ENCODE measurements around the gene GALNT10. TPM values are rescaled to one million over a fixed set of nuclear protein-coding genes. Genes with fewer than 3 reads are reported as not detected.

The GALNT10 gene
- total RNA-seq, 2 donors from 2014 or later: 32.2 to 44.1 TPM

DNA sequence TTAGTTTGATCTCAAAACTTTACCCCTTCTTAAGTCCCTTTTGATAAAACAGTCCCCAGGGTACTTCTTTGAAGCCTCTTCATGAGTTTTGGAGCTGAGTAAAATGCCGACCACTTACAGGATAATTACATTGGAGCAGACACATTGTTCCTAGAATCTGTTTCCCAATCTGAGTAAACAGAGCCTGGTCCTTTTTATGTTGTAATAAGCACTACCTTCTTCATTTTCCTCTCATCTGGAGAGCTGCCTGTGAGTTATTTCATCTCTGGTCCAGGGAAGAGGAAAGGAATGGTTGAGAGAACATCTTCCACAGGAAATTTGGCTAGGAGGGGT lies 26.3 kb upstream of the GALNT10 start:
- no peak overlapping the region for H3K4me3 Mint-ChIP-seq
- no peak overlapping the region for H3K27ac Mint-ChIP-seq
- peaks cover 21 to 34% of the 10 kb centered on the region in 2 donors for H3K27me3 Mint-ChIP-seq
- H3K4me1 Mint-ChIP-seq (ENCODE audit: low read depth in 2 of 2): no peaks in the 10 kb centered on the region
- H3K36me3 Mint-ChIP-seq: no peaks in the 10 kb centered on the region
- no peaks in the 10 kb centered on the region for H3K9me3 Mint-ChIP-seq
- DNase-seq (ENCODE audit: low spot score) (no peak), ATAC-seq (no peak)

GRCh38 chr5:154165886-154166285 lies 24.6 kb upstream of the GALNT10 start:
- DNase-seq (ENCODE audit: low spot score) (no peak), ATAC-seq (no peak)
- Mint-ChIP-seq H3K27me3 (peaks cover 19 to 31% of the 10 kb centered on the region in 2 donors), H3K9me3 (no peaks in the 10 kb centered on the region), H3K4me3 (no peak overlapping the region), H3K4me1 (ENCODE audit: low read depth in 2 of 2) (no peaks in the 10 kb centered on the region), H3K36me3 (no peaks in the 10 kb centered on the region), H3K27ac (no peak overlapping the region)

DNA sequence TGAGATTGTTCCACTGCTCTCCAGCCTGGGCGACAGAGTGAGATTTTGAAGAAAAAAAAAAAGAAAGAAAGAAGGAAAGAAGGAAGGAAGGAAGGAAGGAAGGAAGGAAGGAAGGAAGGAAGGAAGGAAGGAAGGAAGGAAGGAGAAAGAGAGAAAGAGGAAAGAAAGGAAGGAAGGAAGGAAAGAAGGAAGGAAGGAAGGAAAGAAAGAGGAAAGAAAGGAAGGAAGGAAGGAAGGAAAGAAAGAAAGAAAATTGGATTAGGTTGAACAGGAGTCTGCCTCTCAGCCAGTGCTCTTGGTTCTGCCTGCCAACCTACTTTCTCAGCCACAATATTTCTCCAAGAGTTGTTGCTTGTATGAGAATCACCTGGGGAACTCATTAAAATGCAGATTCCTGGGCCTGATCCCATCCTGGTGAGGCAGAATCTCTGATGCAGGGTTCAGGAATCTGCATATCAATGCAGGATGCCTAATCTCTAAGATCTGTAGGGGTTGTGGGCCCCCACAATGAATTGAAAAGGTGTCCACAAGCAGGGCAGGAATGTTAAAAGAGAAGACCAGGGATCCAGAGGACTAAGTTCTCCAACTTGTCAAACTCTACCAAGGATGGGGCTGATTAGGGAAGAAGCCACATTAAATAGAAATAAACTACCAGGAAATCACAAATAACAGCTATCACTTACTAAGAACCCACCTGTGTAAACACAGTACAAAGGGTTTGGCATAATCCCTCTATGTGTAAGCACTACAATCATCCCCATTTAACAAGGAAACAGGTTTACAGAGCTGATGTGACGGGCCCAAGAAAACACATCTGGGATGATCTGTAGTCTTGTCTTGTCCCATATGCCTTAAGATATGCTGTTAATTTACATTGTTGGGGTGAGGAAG lies 23.4 kb upstream of the GALNT10 start:
- Mint-ChIP-seq H3K27ac (no peak overlapping the region), H3K27me3 (peaks cover 16 to 31% of the 10 kb centered on the region in 2 donors), H3K4me1 (ENCODE audit: low read depth in 2 of 2) (no peaks in the 10 kb centered on the region), H3K9me3 (no peaks in the 10 kb centered on the region), H3K4me3 (no peak overlapping the region), H3K36me3 (no peaks in the 10 kb centered on the region)
- ATAC-seq (no peak), DNase-seq (ENCODE audit: low spot score) (no peak)

- Mint-ChIP-seq H3K4me3 (no peak overlapping the region), H3K27ac (no peak overlapping the region), H3K27me3 (peaks cover 10 to 20% of the 10 kb centered on the region in 2 donors), H3K4me1 (ENCODE audit: low read depth in 2 of 2) (peaks cover 0 to 3% of the 10 kb centered on the region in 2 donors), H3K9me3 (no peaks in the 10 kb centered on the region), H3K36me3 (no peaks in the 10 kb centered on the region)
- no peak for ATAC-seq
- DNase-seq (ENCODE audit: low spot score): no peak
Observed at GRCh38 chr5:154168395-154168794, 22.1 kb upstream of the GALNT10 start.

DNA sequence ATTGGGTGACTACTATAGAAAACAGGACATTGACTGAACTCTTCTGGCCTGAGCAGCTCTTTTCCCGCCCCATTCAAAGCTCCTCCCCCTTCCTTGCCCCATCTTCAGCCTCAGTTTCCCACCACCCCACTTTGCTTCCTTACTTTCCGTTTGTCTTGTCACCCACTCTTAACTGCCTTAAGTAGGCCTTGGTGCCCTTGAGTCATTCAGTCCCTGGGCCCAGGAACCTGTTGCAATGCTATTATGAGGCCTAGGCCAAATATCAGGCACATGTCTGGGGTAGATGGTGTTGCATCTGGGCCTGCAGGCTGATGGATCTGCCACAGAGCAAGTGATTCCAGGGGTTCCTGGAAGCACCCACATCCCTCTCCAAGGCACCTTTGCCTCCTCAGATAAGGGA lies 17.7 kb upstream of the GALNT10 start:
- peaks cover 5 to 12% of the 10 kb centered on the region in 2 donors for H3K4me1 Mint-ChIP-seq (ENCODE audit: low read depth in 2 of 2)
- ATAC-seq (no peak), DNase-seq (ENCODE audit: low spot score) (no peak)
- no peak overlapping the region for H3K4me3 Mint-ChIP-seq
- H3K9me3 Mint-ChIP-seq: no peaks in the 10 kb centered on the region
- peaks cover 4 to 5% of the 10 kb centered on the region in 2 donors for H3K27me3 Mint-ChIP-seq
- H3K36me3 Mint-ChIP-seq: no peaks in the 10 kb centered on the region
- H3K27ac Mint-ChIP-seq: no peak overlapping the region

DNA sequence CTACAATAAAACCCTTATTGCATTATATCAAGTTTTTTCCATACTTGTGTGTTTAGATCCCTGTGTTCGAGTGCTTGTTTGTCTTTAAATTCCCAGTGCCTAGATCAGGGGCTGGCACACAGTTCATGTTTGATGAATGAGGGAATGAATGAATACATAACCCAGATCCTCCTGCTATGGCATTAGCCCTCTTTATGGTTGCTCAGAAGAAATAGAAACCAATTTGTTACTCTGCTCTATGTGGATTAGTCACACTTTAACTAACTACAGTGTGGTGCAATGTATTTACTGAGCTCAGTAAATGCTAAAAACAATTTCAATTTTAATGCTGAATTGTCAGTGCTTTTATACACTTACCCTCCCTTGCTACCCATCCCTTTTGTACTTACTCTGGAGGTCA lies 16.4 kb upstream of the GALNT10 start:
- H3K4me1 Mint-ChIP-seq (ENCODE audit: low read depth in 2 of 2): peaks cover 5 to 12% of the 10 kb centered on the region in 2 donors
- no peaks in the 10 kb centered on the region for H3K36me3 Mint-ChIP-seq
- H3K9me3 Mint-ChIP-seq: no peaks in the 10 kb centered on the region
- ATAC-seq (peak in 1 of 2 donors; percentile 59), DNase-seq (ENCODE audit: low spot score) (no peak)
- peaks cover 13 to 14% of the 10 kb centered on the region in 2 donors for H3K27me3 Mint-ChIP-seq
- no peak overlapping the region for H3K27ac Mint-ChIP-seq
- H3K4me3 Mint-ChIP-seq: no peak overlapping the region

DNA sequence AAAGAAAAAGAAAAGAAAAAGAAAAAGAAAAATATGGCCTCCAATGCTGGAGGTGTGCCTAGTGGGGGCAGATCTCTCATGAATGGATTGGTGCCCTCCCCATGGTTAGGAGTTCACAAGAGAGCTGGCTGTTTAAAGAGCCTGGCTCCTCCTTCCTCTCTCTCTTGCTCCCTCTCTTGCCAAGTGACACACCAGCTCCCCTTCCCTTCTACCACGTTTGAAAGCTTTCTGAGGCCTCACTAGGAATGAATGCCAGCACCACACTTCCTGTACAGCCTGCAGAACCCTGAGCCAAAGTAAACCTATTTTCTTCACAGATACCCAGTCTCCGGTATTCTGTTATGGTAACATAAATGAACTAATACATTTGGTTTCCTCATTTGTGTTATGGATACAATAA lies 14.4 kb upstream of the GALNT10 start:
- no peaks in the 10 kb centered on the region for H3K36me3 Mint-ChIP-seq
- DNase-seq (ENCODE audit: low spot score) (no peak), ATAC-seq (no peak)
- H3K9me3 Mint-ChIP-seq: no peaks in the 10 kb centered on the region
- peak overlapping the region in 1 of 2 donors; percentile 8 for H3K27ac Mint-ChIP-seq
- peaks cover 13 to 14% of the 10 kb centered on the region in 2 donors for H3K27me3 Mint-ChIP-seq
- H3K4me1 Mint-ChIP-seq (ENCODE audit: low read depth in 2 of 2): peaks cover 5 to 12% of the 10 kb centered on the region in 2 donors
- no peak overlapping the region for H3K4me3 Mint-ChIP-seq

- H3K36me3 Mint-ChIP-seq: no peaks in the 10 kb centered on the region
- H3K27ac Mint-ChIP-seq: peak overlapping the region in 1 of 2 donors; percentile 69
- peaks cover 13 to 14% of the 10 kb centered on the region in 2 donors for H3K27me3 Mint-ChIP-seq
- no peak overlapping the region for H3K4me3 Mint-ChIP-seq
- ATAC-seq (no peak), DNase-seq (ENCODE audit: low spot score) (no peak)
- H3K9me3 Mint-ChIP-seq: no peaks in the 10 kb centered on the region
- peaks cover 5 to 6% of the 10 kb centered on the region in 2 donors for H3K4me1 Mint-ChIP-seq (ENCODE audit: low read depth in 2 of 2)
Observed at GRCh38 chr5:154178661-154179060, 11.9 kb upstream of the GALNT10 start.

DNA sequence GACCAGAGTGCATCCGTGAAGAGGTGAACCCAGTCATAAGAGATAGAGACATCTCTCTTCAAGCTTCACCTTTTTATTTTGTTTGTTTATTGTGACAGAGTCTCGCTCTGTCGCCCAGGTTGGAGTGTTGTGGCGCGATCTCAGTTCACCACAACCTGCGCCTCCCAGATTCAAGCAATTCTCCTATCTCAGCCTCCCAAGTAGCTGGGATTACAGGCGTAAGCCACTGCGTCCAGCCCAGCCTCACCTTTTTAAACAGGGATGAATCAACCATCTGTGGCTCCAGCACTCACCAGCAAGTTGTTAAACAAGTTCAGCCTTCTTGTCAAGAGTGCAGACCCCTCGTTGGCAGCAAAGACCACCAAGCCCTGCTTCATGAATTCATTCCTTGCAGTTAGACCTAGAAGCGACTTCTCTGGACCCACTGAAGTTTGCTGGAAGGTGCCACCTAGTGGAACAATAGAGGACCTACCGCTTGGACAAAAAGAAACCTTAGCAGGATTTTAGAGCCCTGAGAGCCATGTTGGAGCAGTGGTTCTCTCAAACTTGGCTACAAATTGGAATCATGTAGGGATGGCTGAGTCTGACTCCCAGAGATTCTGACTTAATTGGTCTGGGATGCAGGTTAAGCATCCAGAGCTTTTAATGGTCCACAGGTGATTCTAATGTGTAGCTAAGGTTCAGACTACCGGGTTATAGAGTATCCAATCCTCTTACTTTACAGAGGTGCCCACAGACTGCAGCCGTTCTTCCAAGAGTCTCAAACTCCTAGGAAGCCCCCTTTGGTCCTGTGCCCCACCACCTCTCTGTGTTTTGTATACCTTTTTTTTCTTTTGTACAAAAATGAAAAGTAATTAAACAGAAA lies 10.5 kb upstream of the GALNT10 start:
- Mint-ChIP-seq H3K27me3 (peaks cover 13 to 14% of the 10 kb centered on the region in 2 donors), H3K36me3 (no peaks in the 10 kb centered on the region), H3K4me1 (ENCODE audit: low read depth in 2 of 2) (no peaks in the 10 kb centered on the region), H3K9me3 (no peaks in the 10 kb centered on the region), H3K27ac (no peak overlapping the region), H3K4me3 (no peak overlapping the region)
- peak; percentile 82 to 84 for ATAC-seq
- peak; percentile 71 for DNase-seq (ENCODE audit: low spot score)

- ATAC-seq (no peak), DNase-seq (ENCODE audit: low spot score) (no peak)
- H3K27me3 Mint-ChIP-seq: peaks cover 13 to 14% of the 10 kb centered on the region in 2 donors
- H3K9me3 Mint-ChIP-seq: no peaks in the 10 kb centered on the region
- H3K4me3 Mint-ChIP-seq: no peak overlapping the region
- H3K4me1 Mint-ChIP-seq (ENCODE audit: low read depth in 2 of 2): no peaks in the 10 kb centered on the region
- H3K36me3 Mint-ChIP-seq: no peaks in the 10 kb centered on the region
- no peak overlapping the region for H3K27ac Mint-ChIP-seq
Observed at GRCh38 chr5:154181161-154181560, 9.4 kb upstream of the GALNT10 start.

DNA sequence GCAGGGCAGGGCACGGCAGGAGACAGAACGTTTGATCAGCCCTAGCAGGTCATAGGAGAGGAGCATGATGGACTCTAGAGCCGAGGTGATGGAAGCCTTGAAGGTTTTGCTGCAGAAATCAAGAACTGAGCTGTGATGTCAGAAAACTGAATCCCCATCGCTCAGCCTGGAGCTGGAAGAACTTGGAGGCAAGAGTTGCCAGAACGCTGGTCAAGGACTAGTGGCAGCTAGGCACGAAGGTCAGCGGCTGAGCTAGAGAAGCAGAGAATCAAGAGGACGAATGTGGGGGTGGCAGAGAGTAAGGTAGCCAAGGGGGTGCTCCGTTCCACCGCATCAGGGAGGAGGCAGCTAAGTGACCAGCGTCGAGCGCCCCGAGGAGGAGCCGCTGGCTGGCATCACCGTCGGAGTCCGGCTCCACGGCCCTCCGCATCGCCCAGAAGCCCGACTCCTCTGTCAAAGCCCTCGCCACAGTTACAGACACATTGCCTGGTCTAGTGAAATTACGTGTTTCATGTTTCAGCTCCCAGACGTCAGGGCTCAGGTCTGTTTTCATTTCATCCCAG lies 1.2 kb upstream of the GALNT10 start:
- Mint-ChIP-seq H3K27me3 (no peaks in the 10 kb centered on the region), H3K4me1 (ENCODE audit: low read depth in 2 of 2) (peaks cover 36 to 40% of the 10 kb centered on the region in 2 donors), H3K4me3 (peak overlapping the region; percentile 93), H3K36me3 (no peaks in the 10 kb centered on the region), H3K27ac (peak overlapping the region; percentile 66 to 76), H3K9me3 (no peaks in the 10 kb centered on the region)
- DNase-seq (ENCODE audit: low spot score) (no peak), ATAC-seq (no peak)

- DNase-seq (ENCODE audit: low spot score) (peak; percentile 89), ATAC-seq (peak; percentile 93 to 94)
- H3K36me3 Mint-ChIP-seq: no peaks in the 10 kb centered on the region
- H3K9me3 Mint-ChIP-seq: no peaks in the 10 kb centered on the region
- H3K27me3 Mint-ChIP-seq: no peaks in the 10 kb centered on the region
- peaks cover 36 to 40% of the 10 kb centered on the region in 2 donors for H3K4me1 Mint-ChIP-seq (ENCODE audit: low read depth in 2 of 2)
- peak overlapping the region; percentile 66 to 76 for H3K27ac Mint-ChIP-seq
- H3K4me3 Mint-ChIP-seq: peak overlapping the region; percentile 93
Observed at GRCh38 chr5:154189819-154190594, 526 bp upstream of the GALNT10 start.
